Type B pancreatic cell (in vitro differentiated cells): ENCODE results near the gene RARA. TPM values are rescaled to one million over a fixed set of nuclear protein-coding genes. Genes with fewer than 3 reads are reported as not detected.

Source experiments
- DNase-seq: peaks from one replicate; pipeline ENCODE4 v3.0.0; 2021; ENCODE audit warnings: mixed read lengths; ENCODE audit not compliant: unreplicated experiment; ENCODE audit errors: extremely low spot score
- H3K27ac Mint-ChIP-seq: 2 replicates; pipeline ENCODE4 v1.8.0; 2021; ENCODE audit warnings: mild to moderate bottlenecking, mixed read lengths
- H3K27me3 Mint-ChIP-seq: 2 replicates; pipeline ENCODE4 v1.8.0; 2021; ENCODE audit warnings: mixed read lengths
- H3K36me3 Mint-ChIP-seq: 2 replicates; pipeline ENCODE4 v1.8.0; 2021; ENCODE audit warnings: mixed read lengths
- H3K4me1 Mint-ChIP-seq: one replicate; pipeline ENCODE4 v1.8.0; 2021; ENCODE audit warnings: mixed read lengths; ENCODE audit not compliant: unreplicated experiment
- H3K4me3 Mint-ChIP-seq: 2 replicates; pipeline ENCODE4 v1.8.0; 2021; ENCODE audit warnings: mild to moderate bottlenecking, mixed read lengths
- H3K9me3 Mint-ChIP-seq: 2 replicates; pipeline ENCODE4 v1.8.0; 2021; ENCODE audit warnings: mixed read lengths
- total RNA-seq: library from RNA; stranded (reverse); gene quantifications from 2 replicates; pipeline ENCODE4 v1.2.1, GENCODE V29; 2021; ENCODE audit warnings: low replicate concordance
- TF ChIP-seq, protein P1 (sequence below): fragments of 200-600 bp; sonication (generic); conservative IDR thresholded peaks from 2 replicates; pipeline ENCODE4 v1.5.0; 2021; ENCODE audit warnings: antibody characterized with exemption, mild to moderate bottlenecking

Gene RARA
- total RNA-seq, 1 donor from 2014 or later = 34.3 TPM

GRCh38 chr17:40345994-40346764 lies 37.2 kb downstream of the RARA start:
- TF ChIP-seq, protein P1, sequence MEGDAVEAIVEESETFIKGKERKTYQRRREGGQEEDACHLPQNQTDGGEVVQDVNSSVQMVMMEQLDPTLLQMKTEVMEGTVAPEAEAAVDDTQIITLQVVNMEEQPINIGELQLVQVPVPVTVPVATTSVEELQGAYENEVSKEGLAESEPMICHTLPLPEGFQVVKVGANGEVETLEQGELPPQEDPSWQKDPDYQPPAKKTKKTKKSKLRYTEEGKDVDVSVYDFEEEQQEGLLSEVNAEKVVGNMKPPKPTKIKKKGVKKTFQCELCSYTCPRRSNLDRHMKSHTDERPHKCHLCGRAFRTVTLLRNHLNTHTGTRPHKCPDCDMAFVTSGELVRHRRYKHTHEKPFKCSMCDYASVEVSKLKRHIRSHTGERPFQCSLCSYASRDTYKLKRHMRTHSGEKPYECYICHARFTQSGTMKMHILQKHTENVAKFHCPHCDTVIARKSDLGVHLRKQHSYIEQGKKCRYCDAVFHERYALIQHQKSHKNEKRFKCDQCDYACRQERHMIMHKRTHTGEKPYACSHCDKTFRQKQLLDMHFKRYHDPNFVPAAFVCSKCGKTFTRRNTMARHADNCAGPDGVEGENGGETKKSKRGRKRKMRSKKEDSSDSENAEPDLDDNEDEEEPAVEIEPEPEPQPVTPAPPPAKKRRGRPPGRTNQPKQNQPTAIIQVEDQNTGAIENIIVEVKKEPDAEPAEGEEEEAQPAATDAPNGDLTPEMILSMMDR = no peak
- no peak for DNase-seq
- Mint-ChIP-seq H3K27me3 (no peaks in the 10 kb centered on the region), H3K4me3 (peak overlapping the region; percentile 93), H3K27ac (peak overlapping the region; percentile 86), H3K36me3 (peaks cover 10% of the 10 kb centered on the region), H3K4me1 (peaks cover 65% of the 10 kb centered on the region), H3K9me3 (no peaks in the 10 kb centered on the region)

DNA sequence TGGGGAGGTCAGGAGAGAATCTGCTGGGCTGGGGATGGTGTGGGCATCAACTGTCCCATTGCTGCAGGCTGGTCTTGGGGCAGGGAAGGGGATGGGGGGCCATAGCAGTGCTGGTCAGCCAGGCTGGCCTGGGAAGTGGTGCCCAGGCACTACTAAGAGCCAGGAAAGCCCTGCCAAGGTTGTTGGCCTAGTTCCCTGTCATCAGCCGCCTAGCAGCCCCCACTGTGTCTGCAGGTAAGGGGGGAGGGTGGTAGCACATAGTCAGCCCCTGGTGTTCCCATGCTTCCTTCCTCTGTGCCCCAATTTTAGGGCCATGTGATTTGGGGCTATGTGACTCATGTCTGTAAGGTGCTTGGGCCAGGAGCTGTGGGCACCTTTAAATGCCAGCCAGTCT lies 37.8 kb downstream of the RARA start:
- TF ChIP-seq, protein P1 = no peak
- Mint-ChIP-seq H3K9me3 (no peaks in the 10 kb centered on the region), H3K4me3 (peak overlapping the region; percentile 62), H3K36me3 (peaks cover 10% of the 10 kb centered on the region), H3K4me1 (peaks cover 67% of the 10 kb centered on the region), H3K27me3 (no peaks in the 10 kb centered on the region), H3K27ac (peak overlapping the region; percentile 36)
- DNase-seq = no peak

DNA sequence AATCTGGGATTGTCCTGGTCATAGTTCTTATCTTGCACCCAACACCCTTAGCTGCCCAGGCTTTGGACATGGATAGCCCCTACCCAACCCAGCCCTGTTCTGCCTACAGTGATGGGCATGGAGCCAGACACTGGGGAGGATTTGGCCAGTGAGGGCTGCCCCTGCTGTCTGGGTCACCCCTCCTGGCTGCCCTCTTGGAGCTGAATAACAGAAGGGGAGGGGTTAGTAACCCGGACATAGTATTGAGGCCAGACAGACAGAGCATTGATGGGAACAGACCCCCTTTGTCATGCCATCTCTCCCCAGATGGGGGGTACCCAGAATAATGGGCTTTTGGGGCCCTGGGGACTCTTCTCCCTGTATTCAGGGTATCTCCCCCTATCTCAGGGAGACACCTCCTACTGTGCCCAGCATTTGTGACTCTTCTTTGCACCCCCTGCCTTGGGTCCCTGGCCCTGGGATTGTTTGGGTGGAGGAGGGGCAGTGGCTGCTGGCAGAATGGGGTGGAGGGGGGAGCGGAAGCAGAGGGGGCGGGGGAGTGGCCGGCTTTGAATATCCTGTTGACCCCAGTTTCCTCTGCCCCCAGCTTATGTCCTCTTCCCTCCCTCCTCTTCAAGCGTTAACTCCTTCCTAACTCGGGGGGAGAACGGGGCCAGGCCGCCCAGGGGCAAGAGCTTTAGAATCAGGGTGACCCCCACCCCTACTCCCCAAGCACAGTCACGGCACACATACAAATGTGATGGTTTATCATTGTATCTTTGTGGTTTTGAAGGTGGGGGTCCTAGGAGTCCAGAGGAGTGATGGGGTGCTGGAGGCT lies 38.5 kb downstream of the RARA start:
- Mint-ChIP-seq H3K9me3 (no peaks in the 10 kb centered on the region), H3K27ac (no peak overlapping the region), H3K4me1 (peaks cover 74% of the 10 kb centered on the region), H3K4me3 (peak overlapping the region; percentile 62), H3K36me3 (peaks cover 13% of the 10 kb centered on the region), H3K27me3 (no peaks in the 10 kb centered on the region)
- TF ChIP-seq, protein P1 = no peak
- DNase-seq = no peak

DNA sequence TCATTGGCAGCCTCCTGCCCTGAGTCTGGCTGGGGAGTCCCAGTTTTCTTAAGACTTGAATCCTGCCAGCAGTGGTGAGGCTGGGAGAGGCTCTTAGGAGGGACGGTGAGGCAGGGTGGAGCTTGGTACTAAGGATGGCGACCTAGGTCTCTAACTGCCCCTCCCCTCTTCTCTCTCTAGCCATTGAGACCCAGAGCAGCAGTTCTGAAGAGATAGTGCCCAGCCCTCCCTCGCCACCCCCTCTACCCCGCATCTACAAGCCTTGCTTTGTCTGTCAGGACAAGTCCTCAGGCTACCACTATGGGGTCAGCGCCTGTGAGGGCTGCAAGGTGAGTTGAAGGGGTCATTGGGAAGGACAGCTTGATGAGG lies 39.1 kb downstream of the RARA start:
- peaks cover 76% of the 10 kb centered on the region for H3K4me1 Mint-ChIP-seq
- peaks cover 19% of the 10 kb centered on the region for H3K36me3 Mint-ChIP-seq
- TF ChIP-seq, protein P1 = no peak
- H3K27ac Mint-ChIP-seq = no peak overlapping the region
- DNase-seq = no peak
- no peaks in the 10 kb centered on the region for H3K27me3 Mint-ChIP-seq
- H3K4me3 Mint-ChIP-seq = peak overlapping the region; percentile 62
- no peaks in the 10 kb centered on the region for H3K9me3 Mint-ChIP-seq

DNA sequence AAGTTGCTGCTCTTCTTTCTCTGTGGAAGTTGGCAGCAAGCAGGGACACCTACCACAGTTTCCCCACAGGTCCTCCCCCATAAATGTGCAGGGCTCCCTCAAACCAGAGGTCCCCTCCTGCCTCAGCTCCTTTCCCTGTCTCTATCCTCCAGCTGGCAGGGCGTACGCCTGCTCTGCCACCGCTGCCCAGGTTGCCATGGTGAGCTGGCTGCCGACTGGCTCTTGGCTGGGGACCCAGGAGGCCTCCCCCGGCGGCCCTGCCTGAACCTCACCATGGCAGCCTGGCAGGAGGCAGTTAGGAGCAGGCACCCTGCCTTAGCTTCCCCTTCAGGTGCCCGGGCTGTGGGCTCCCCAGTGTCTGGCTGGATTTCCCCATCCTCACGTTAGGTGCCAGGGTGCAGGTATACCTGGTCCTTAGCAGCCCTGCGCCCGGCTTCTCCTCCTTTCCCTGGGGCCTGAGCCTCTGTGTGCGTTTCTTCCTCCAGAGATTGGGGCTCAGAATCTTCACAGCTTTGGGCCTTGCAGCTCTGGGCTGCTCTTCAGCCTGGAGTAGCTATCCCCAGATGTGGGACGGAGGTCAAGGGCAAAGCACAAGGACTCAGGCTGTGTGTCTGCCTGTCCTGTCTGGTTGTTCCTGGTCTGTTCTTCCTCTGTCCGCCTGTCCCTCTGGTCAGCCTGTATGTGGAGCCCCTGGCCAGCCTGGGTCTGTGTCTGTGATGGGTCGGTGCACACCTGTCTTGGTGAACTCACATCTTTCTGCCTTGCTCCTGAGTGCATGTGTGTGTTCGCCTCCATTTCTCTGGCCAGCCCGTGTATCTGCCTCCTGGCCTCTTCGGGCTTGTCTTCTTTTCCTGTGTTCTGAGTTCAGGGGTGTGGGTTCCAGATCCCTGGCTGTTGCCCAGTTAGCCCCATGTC lies 39.8 kb downstream of the RARA start:
- TF ChIP-seq, protein P1 = no peak
- Mint-ChIP-seq H3K4me1 (peaks cover 70% of the 10 kb centered on the region), H3K27ac (peak overlapping the region; percentile 69), H3K9me3 (no peaks in the 10 kb centered on the region), H3K4me3 (peak overlapping the region; percentile 69), H3K36me3 (peaks cover 19% of the 10 kb centered on the region), H3K27me3 (no peaks in the 10 kb centered on the region)
- no peak for DNase-seq
